ENCODE measurements around the gene STX18. TPM values are rescaled to one million over a fixed set of nuclear protein-coding genes. Genes with fewer than 3 reads are reported as not detected.
"Not testable (repeated sequence)": the region's sequence is repeated elsewhere in the genome, so short reads cannot be mapped to it uniquely, and the experiment has no call there.

STX18 gene
- polyA plus RNA-seq: 10 to 100 TPM; 12.4 to 18.0 (median 14.5) TPM

- no peak within 1 kb of the TSS for H3K27ac ChIP-seq (ENCODE audit: low read depth, low read length)
- 0 to 1% (median 0%) methylated on average over 68 to 76 of the region's 76 CpGs for WGBS, 3 donors
These were observed at the start of gene STX18 for GRCh38 chr4:4541661-4542570. STX18 (minus strand) TSS chr4:4542048; CDS start chr4:4541964, 84 bp downstream.

- 77 to 87% (median 79%) methylated on average over 4 of the region's 4 CpGs for WGBS, 3 donors
- H3K27ac ChIP-seq (ENCODE audit: low read depth, low read length): no peak overlapping the region
These were observed 49.2 kb upstream of the STX18 start for GRCh38 chr4:4591071-4591470.

GRCh38 chr4:4590546-4590945 is 48.7 kb upstream of the STX18 start:
- 53 to 73% (median 54%) methylated on average over 7 of the region's 7 CpGs for whole genome bisulfite sequencing, 3 donors

GRCh38 chr4:4585012-4585670 is 43.3 kb upstream of the STX18 start:
- no peak overlapping the region for H3K27ac ChIP-seq (ENCODE audit: low read depth, low read length)
- WGBS, 3 donors: 67 to 81% (median 73%) methylated on average over 3 of the region's 3 CpGs

More at GRCh38 chr4:4590546-4590945, 48.7 kb upstream of the STX18 start:
- H3K27ac ChIP-seq (ENCODE audit: low read depth, low read length): no peak overlapping the region

GRCh38 chr4:4583606-4584005 is 41.8 kb upstream of the STX18 start:
- WGBS, 3 donors: 91 to 97% (median 95%) methylated on average over 4 of the region's 4 CpGs
- no peak overlapping the region for H3K27ac ChIP-seq (ENCODE audit: low read depth, low read length)

GRCh38 chr4:4582653-4583052 is 40.8 kb upstream of the STX18 start:
- H3K27ac ChIP-seq (ENCODE audit: low read depth, low read length): no peak overlapping the region
- 92 to 94% (median 93%) methylated on average over 7 of the region's 7 CpGs for WGBS, 3 donors

- WGBS, 3 donors: 92 to 98% (median 94%) methylated on average over 2 of the region's 2 CpGs
- no peak overlapping the region for H3K27ac ChIP-seq (ENCODE audit: low read depth, low read length)
These were observed 38.6 kb upstream of the STX18 start for GRCh38 chr4:4580494-4580893.

GRCh38 chr4:4578981-4579380 is 37.1 kb upstream of the STX18 start:
- no peak overlapping the region for H3K27ac ChIP-seq (ENCODE audit: low read depth, low read length)
- WGBS, 3 donors: 70 to 79% (median 79%) methylated on average over 4 to 5 of the region's 5 CpGs

- H3K27ac ChIP-seq (ENCODE audit: low read depth, low read length): no peak overlapping the region
- 31 to 100% (median 100%) methylated on average over 1 of the region's 1 CpG for WGBS, 3 donors
These were observed 35.6 kb upstream of the STX18 start for GRCh38 chr4:4577359-4577875.

- 9 to 12% (median 10%) methylated on average over 67 to 71 of the region's 71 CpGs for WGBS, 3 donors
- H3K27ac ChIP-seq (ENCODE audit: low read depth, low read length): no peak overlapping the region
These were observed 33.7 kb upstream of the STX18 start for GRCh38 chr4:4575284-4576211.

GRCh38 chr4:4574792-4575191 is 32.9 kb upstream of the STX18 start:
- 1 to 5% (median 3%) methylated on average over 8 of the region's 8 CpGs for WGBS, 3 donors
- peak overlapping the region; percentile 2 for H3K27ac ChIP-seq (ENCODE audit: low read depth, low read length)

GRCh38 chr4:4574052-4574451 is 32.2 kb upstream of the STX18 start:
- 78 to 90% (median 84%) methylated on average over 5 of the region's 5 CpGs for WGBS, 3 donors
- H3K27ac ChIP-seq (ENCODE audit: low read depth, low read length): no peak overlapping the region

GRCh38 chr4:4572821-4573220 is 31.0 kb upstream of the STX18 start:
- no peak overlapping the region for H3K27ac ChIP-seq (ENCODE audit: low read depth, low read length)
- 39 to 54% (median 52%) methylated on average over 2 of the region's 2 CpGs for WGBS, 3 donors

- WGBS, 3 donors: 91 to 98% (median 97%) methylated on average over 4 of the region's 4 CpGs
- not testable (repeated sequence) for H3K27ac ChIP-seq (ENCODE audit: low read depth, low read length)
These were observed 28.0 kb upstream of the STX18 start for GRCh38 chr4:4569861-4570260.

- WGBS, 3 donors: 92 to 98% (median 94%) methylated on average over 3 of the region's 3 CpGs
- H3K27ac ChIP-seq (ENCODE audit: low read depth, low read length): no peak overlapping the region
These were observed 27.1 kb upstream of the STX18 start for GRCh38 chr4:4568806-4569427.

- H3K27ac ChIP-seq (ENCODE audit: low read depth, low read length): not testable (repeated sequence)
These were observed 24.5 kb upstream of the STX18 start for GRCh38 chr4:4566359-4566758.

- WGBS, 3 donors: 68 to 92% (median 86%) methylated on average over 3 of the region's 3 CpGs
- H3K27ac ChIP-seq (ENCODE audit: low read depth, low read length): no peak overlapping the region
These were observed 22.7 kb upstream of the STX18 start for GRCh38 chr4:4564522-4564921.

GRCh38 chr4:4560642-4561041 is 18.8 kb upstream of the STX18 start:
- H3K27ac ChIP-seq (ENCODE audit: low read depth, low read length): no peak overlapping the region
- WGBS, 3 donors: 67 to 82% (median 74%) methylated on average over 5 of the region's 5 CpGs

All from adipose tissue (tissue), 3 donors.